GM18519 (cell line): Measurements from ENCODE around the gene FAM89A.
"Not testable (repeated sequence)": the region's sequence is repeated elsewhere in the genome, so short reads cannot be mapped to it uniquely, and the experiment has no call there.

Experiments
- ATAC-seq: cut with Tn5 transposase; IDR thresholded peaks from one replicate; pipeline ENCODE4 v1.9.1; 2021; ENCODE audit warnings: mild to moderate bottlenecking, moderate library complexity; ENCODE audit not compliant: unreplicated experiment, low FRiP score

FAM89A gene

GRCh38 chr1:231007535-231007934 is 32.5 kb downstream of the FAM89A start:
- not testable (repeated sequence) for ATAC-seq

GRCh38 chr1:231001892-231002291 is 38.2 kb downstream of the FAM89A start:
- ATAC-seq, result no peak

- ATAC-seq, result no peak
Measured at GRCh38 chr1:231000639-231001038, 39.4 kb downstream of the FAM89A start.

DNA sequence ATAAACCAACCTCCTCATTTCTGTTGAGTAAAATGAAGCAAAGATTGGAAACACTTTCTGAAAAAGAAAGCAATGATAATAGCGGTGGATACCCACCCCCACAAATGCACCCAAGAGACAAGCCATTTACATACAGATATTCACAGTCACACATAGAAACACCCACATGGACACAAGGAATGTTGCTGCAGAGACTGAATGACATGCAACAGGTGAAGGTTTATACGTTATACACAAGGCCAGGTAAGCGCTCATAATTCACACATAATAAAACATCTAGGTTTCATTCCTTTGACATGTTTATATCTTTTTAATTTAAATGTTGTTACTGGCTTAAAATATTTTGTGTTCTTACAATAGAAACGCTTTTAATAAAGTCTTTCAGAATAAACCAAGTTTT is 39.9 kb downstream of the FAM89A start:
- no peak for ATAC-seq

DNA sequence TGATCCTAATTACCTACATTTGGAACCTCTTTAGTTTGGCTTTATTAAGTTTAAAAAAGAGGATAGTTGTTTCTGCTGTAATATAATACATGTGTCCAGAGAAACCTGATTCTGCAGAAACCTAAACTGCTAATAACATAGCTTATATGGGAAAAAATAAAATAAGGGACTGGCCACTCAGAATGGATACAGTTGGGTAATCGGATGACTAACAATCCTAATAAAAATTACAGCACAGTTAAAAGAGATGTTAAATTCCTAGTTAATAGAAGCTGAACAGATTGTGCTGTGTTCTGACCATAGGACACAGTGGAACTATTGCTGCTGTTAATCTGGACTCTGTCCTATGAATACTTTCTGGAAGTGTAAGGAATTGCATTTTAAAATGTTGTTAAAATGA is 45.2 kb downstream of the FAM89A start:
- no peak for ATAC-seq

DNA sequence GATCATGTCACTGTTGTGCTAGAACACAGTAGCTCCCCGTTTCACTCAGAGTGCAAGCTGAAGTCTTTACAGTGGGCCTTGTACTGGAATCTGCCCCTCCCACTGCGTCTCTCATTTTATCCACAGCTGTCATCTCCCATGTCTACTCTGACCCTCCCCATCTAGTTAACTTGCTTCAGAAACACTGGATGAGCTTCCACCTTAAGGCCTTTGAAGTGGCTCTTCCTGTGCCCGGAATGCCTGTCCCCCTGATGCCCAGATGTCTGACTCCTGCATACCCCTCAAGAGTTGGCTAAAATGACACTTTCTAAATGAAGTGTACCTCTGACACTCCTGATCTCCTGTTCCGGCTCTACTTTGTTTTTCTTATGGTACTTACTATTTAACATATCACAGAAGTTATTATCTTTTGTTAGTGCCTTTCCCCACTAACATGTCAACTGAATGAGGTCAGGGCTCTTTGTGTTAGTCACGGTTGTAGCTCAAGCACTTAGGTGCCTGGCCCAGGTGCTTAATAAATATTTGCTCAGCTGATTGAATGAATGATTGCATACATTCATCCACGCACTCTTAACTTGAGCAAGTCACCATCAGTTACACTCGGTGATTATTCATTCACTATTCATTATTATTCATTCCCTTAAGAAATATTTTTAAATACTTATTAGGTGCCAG is 47.8 kb downstream of the FAM89A start:
- ATAC-seq, result no peak

DNA sequence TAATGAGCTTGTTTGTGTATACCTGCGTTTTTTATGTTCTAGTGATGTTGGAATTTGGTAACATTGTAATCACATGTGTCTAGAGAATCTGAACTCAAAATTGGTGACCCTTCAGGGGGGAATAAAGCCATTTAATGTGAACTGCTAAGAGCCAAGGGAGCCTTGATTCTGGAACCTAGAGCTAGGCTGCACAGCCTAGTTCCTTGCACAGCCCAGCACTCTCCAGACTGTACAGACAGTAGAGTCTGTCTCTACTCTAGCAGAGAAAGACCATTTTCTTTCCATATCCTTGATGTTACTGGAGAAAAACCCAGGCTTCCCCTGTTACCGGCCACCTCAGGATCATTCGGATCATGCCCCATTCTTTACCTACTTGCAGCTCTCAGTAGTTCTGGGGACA is 52.6 kb downstream of the FAM89A start:
- ATAC-seq, result no peak

GRCh38 chr1:230986976-230987375 is 53.1 kb downstream of the FAM89A start:
- no peak for ATAC-seq

DNA sequence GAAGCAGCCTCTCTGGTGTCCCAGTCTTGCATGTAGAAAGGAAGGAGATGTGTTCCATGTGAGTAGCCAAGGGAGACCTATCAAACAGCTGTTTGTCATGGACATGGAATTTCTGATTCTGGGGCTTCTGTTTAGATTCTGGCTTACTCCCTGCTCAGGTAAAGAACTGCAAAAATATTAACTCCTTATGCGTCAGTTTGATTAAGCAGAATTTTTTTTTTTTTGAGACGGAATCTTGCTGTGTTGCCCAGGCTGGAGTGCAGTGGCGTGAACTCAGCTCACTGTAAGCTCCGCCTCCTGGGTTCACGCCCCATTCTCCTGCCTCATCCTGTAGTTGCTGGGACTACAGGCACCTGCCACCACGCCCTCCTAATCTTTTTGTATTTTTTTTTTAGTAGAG is 54.3 kb downstream of the FAM89A start:
- ATAC-seq, result no peak

DNA sequence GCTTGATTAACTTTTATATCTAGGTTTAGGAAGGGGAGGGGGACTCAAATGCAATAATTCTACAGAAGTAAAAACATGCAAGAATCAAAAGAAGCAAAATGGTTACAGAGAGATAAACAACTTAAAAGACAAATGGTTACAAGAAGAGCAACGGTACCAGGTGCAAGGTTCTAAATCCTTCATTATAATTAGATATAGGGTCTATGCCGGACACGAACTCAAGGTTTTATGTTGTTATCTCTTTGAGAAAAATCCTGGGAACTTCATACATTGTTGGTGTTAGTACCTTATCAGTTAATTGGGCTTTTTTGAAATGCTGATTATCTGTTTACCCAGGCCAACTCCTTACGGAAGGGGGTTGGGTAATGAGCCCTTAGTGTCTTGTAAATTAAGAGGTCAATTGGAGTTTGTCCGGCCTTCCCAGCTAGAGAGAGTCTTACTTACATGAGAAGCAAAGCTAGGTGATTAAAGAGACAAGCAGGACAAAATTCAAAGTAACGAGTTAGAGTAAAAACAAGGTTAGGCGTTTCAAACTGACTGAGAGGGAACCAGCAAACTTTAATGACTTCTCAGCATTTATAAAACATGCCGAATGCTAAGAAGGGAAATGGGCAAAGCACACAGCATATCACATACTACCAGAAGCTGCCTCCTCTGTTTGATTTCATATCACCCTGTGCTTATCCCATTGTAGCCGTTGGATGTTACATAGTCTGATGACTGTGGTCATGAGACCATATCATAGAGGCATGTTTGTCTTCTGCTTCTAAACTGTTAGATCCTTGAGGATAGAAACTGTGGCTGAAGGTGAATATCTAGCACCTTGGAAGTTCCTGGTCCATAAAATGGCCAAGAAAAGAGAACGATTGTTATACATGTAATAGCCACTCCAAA is 55.2 kb downstream of the FAM89A start:
- ATAC-seq, result not testable (repeated sequence)

GRCh38 chr1:230983811-230984210 is 56.2 kb downstream of the FAM89A start:
- no peak for ATAC-seq

DNA sequence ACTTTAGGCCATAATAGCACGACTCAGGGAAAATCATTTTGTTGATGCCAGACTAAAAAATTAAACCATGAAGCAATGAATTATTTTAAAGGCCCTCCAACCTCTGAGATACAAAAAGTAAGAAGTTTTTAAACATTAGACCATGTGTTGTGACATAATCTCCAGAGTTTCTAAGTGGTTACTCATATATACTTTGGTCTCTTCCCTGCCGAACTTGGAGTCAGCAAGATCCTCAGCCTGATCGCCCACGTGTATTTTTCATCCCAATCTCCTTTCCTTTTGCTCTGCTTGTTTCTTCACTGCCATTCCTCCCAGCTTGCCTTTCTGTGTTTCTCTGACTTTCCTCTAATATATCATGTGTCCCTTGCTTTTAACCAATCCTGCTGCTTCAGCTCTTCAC is 57.4 kb downstream of the FAM89A start:
- no peak for ATAC-seq

GRCh38 chr1:230979952-230980351 is 60.1 kb downstream of the FAM89A start:
- no peak for ATAC-seq

DNA sequence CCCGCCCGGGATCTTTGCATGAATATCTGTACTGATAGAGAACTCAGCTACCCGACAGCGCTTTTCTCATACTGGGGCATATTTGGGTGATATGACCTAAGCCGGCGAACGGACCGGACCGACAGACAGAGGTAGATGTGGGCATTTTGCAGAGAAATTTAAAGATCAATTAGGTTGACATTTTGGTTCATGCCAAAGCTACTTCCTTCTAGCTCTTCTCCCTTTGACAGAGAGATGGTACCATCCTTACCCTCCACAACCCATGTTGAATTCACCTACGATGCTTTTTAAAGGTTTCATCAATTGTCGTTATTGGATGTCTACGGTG is 60.7 kb downstream of the FAM89A start:
- no peak for ATAC-seq

- ATAC-seq, result peak; percentile 88
Measured at GRCh38 chr1:230978491-230979388, 61.3 kb downstream of the FAM89A start, which contains the start of the genes ARV1 and TTC13. TSS of gene ARV1 (plus strand) at chr1:230979094. CDS start at chr1:230979106, 12 bp downstream. TSS of gene TTC13 (minus strand) at chr1:230978861. CDS start at chr1:230978830, 31 bp downstream.

DNA sequence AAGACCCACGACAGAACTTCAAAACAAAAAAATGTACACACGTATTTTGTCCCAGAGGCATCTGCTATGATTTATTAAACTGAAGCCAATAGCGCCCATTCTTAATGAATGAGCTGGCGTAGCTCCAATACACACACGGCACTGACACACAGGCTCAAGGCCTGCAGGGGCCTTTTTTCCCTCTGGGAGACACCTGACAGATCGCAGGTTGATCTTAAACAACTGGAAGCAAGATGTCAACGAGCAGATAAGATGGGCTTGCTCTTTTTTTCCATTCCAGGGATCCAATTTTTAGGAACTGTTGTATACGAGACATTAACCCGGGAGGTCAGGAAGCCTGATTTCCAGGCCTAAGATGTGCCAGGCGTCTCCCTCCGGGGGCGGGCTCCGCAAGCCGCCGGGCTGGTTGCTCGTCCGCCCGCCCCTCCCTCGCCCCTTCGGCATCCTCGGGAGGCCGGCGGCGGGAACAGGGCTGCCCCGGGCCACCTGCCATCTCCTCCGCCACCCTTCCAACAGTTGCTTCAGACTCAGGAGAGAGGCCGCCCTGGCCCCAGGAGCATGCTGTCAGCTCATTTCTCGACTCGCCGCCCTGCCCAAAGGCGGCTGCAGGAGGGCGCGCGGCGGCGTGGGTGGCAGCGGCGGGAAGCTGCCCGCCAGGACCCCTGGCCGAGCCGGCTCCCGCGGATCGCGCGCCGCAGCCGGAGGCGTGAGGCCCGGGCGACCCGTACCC is 62.1 kb downstream of the FAM89A start:
- peak; percentile 4 for ATAC-seq

DNA sequence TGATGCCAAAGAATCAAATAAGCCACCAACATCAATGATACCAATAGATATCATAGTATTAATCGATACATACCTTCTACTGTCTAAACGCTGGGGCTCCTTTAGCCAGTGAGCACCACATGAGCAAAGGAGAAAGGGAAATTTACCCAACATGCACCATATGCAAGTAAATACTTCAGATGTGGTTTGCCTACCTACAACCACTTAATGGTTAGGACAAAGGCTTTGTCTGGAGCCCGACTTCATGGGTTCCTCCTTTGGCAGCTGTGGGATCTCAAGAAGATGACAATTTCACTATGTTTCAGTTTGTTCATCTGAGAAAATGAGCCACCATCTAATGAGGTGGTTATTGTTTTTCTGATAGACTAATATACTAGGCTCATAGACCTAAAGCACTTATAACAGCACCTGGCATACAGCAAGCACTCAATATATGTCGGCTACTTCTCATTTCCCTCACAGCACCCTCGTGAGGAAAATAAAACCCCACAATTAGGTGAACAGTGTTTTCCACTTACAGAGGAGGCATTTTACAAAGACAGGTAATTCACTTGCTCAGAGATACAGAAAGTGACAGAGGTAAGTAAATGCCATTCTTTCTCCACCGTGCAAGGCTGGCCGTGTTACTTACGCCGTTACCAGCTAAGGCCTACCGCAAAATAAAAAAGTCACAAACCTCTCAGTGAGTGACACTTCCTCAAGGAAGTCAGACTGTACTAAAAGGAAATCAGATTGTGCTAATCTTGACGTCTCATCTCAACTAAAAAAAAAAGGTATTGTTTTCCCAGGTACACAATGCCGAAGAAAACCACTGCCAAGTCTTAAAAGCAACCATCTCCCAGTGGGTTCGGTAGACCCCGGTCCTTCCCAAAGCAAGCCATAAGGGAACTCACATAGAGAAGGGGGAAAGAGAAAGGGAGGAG is 63.0 kb downstream of the FAM89A start:
- no peak for ATAC-seq

DNA sequence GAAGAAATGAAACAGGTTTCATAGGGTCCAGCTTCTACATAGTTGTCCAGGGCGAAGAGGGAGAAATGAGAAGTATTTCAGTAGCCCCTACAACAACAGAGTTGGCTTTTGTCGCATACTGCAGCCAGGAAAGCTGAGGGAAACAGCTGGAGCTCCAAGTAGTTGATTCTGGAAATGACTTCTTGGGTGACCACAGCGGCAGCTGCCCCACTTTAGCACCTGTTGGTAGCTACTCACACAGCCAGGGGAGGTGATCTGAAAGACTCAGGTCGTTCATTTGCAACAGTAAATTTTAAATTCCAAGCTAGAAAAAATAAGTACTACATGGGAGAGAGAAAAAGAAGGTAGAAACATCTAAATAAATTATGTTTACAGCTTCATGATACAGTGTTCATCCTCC is 63.7 kb downstream of the FAM89A start:
- no peak for ATAC-seq

DNA sequence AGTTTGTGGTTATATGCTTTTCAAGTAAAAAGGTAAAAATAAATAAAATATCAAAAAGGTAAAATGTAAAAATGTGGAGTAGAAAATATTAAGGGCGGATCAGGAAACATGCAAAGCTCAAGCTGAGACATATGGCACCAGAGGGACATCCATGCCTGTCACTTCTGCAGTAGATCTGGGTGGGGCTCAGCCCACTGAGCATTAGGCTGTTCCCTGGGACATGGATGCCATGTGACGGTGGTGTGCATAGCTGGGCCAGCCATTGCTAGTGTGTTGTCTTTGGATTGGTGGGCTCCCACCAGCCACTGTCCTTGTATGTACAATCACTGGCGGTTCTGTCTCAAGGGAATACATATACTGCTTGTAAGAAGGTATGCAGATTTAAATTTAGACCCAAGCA is 64.4 kb downstream of the FAM89A start:
- ATAC-seq, result no peak
